Mammary epithelial cell (primary cell): ENCODE data around the gene CEBPZOS.

ENCODE experiments used
- EZH2 ChIP-seq: IDR thresholded peaks from 2 replicates; pipeline ENCODE4 v1.6.1; 2012; ENCODE audit warnings: low read length, inconsistent platforms, borderline replicate concordance
- TF ChIP-seq, protein P1 (sequence below), 2 donors: IDR thresholded peaks in 1 of 2; conservative IDR thresholded peaks in 1 of 2; 2 replicates each; pipeline ENCODE4 v1.5.1; 2011 to 2012; ENCODE audit warnings: inconsistent platforms in 2 of 2, low read length in 2 of 2, mild to moderate bottlenecking in 2 of 2, control low read depth in 1 of 2, low read depth in 1 of 2; ENCODE audit not compliant: insufficient read depth in 1 of 2; ENCODE audit errors: extremely low read depth in 1 of 2

DNA sequence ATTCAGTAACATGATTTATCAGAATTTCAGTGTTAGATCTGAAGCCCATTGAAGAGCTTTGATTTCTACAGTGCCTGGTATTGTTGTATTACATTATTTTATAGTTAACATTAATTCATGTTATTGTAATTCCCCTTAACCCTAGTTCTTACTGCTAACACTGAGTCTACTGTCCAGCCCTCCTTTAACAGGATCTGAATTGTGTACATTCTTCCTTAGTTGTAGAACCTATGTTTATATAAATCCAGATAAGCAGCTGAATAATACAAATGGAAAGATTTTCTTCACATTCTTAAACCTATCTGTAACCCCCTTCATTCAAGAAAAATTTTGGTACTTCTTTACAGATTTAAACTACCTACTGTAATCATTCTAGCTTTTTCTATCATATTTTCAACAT is 49.9 kb downstream of the CEBPZOS start:
- TF ChIP-seq, protein P1, sequence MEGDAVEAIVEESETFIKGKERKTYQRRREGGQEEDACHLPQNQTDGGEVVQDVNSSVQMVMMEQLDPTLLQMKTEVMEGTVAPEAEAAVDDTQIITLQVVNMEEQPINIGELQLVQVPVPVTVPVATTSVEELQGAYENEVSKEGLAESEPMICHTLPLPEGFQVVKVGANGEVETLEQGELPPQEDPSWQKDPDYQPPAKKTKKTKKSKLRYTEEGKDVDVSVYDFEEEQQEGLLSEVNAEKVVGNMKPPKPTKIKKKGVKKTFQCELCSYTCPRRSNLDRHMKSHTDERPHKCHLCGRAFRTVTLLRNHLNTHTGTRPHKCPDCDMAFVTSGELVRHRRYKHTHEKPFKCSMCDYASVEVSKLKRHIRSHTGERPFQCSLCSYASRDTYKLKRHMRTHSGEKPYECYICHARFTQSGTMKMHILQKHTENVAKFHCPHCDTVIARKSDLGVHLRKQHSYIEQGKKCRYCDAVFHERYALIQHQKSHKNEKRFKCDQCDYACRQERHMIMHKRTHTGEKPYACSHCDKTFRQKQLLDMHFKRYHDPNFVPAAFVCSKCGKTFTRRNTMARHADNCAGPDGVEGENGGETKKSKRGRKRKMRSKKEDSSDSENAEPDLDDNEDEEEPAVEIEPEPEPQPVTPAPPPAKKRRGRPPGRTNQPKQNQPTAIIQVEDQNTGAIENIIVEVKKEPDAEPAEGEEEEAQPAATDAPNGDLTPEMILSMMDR (conservative IDR thresholded peaks at IDR 0.05 in 1 of 2, IDR thresholded peaks at IDR 0.05 in 1 of 2; ENCODE audit: extremely low read depth in 1 of 2, insufficient read depth in 1 of 2, low read depth in 1 of 2, low read length in 2 of 2): no peak
- no peak for TF ChIP-seq EZH2
